GM18505 (cell line): Measurements from ENCODE around the gene SET.

Source experiments
- ATAC-seq: cut with Tn5 transposase; IDR thresholded peaks from one replicate; pipeline ENCODE4 v1.9.1; 2021; ENCODE audit not compliant: unreplicated experiment
- POLR2A ChIP-seq: IDR thresholded peaks from 4 replicates; pipeline ENCODE4 v1.6.1; 2011; ENCODE audit warnings: borderline replicate concordance; ENCODE audit not compliant: insufficient read depth, insufficient read length; ENCODE audit errors: extremely low read depth

Gene SET

DNA sequence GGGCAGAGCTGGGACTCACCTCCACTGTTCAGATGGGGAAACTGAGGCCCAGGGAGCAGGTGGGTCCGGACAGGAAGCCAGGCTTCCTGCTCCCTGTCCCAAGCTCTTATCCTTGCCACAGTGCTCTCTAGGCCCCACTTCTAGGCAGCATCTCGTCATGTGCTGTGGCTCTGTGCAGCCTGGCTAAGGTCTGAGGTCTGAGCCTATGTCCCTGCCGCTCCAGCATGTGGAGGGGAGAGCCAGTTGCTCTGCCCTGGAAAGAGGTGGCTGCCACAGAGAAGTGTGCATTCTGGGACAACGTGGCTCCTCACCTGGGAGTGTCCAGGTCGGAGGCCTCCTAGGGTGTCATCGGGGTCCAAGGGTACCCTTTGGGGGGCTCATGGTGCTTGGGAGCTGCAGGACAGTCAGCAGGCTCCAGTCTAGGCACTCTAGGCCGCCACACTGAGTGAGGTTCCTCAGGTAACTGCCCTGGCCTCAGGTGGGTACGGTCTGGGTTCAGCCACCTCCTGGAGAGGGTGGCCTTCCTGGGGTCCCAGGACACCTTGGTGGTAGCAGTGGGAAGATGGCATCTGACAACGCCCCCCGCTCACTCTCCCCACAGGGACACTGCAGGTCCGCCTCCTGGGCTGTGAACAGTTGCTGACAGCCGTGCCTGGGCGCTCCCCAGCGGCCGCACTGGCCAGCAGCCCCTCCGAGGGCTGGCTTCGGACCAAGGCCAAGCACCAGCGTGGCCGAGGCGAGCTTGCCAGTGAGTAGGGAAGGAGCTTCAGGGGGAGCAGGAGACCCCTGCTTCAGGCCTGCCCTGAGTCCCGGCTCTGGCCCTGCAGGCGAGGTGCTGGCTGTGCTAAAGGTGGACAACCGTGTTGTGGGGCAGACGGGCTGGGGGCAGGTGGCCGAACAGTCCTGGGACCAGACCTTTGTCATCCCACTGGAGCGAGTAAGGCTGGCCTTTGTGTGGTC lies 23.7 kb downstream of the SET start:
- no peak for TF ChIP-seq POLR2A
- ATAC-seq: no peak

DNA sequence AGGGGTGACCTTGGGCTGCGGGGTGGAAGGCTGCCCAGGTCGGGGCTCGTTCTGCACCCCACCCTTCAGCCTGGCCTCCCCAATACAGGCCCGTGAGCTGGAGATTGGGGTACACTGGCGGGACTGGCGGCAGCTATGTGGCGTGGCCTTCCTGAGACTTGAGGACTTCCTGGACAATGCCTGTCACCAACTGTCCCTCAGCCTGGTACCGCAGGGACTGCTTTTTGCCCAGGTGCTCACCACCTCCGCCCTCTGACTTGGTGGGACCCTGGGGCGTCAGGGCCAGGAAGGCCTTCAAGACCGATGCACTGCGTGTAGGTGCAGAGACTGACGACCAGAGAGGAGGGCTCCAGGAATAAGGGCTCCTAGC lies 24.4 kb downstream of the SET start:
- ATAC-seq: no peak
- no peak for TF ChIP-seq POLR2A

DNA sequence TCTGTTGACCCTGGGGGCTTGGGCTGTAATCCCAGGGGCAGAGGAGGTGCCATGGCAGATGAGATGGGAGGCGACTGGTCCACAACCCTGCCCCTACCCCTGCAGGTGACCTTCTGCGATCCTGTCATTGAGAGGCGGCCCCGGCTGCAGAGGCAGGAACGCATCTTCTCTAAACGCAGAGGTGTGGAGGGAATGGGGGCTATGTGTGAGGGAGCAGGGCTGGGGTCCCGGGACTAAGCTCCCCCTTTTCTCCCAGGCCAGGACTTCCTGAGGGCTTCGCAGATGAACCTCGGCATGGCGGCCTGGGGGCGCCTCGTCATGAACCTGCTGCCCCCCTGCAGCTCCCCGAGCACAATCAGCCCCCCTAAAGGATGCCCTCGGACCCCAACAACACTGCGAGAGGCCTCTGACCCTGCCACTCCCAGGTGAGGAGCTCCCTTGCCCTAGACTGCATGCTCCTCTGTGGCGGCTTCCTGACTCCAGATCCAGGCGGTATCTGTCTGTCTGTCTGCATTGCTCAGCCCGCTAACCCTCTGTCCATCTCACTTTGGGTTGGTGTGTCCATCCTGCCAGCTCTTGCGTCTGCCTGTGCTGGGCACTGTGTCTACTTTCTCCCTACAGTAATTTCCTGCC lies 25.0 kb downstream of the SET start:
- ATAC-seq: no peak
- TF ChIP-seq POLR2A: no peak

DNA sequence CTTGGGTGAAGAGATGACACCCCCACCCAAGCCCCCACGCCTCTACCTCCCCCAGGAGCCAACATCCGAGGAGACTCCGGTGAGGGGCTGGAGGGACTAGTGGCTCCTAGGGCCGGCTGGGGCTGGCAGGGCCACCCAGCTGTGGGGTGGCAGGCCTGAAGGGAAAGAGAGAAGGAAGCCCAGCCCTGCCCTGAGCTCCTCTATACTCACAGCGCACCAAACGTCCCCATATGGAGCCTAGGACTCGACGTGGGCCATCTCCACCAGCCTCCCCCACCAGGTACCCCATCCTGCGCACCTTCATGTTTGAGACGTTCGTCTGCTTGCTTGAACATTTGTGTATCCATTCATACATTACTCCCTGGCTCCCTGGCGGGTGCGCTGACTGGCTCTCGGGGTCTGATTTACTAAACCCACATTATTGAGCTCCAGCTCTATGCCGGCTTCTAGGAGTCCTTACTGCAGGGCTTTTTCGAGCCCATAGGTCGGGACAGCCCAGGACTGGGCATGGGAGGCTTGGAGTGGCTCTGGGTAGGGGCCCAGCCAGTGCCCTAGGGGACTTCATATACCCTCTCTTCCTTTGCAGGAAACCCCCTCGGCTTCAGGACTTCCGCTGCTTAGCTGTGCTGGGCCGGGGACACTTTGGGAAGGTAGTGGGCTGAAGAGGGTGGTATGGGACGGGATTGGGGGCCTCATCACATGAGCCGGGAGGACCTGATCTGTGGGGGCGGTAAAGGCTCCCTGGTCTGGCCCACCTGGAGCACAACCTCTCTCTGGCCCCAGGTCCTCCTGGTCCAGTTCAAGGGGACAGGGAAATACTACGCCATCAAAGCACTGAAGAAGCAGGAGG lies 25.8 kb downstream of the SET start:
- no peak for TF ChIP-seq POLR2A
- no peak for ATAC-seq

DNA sequence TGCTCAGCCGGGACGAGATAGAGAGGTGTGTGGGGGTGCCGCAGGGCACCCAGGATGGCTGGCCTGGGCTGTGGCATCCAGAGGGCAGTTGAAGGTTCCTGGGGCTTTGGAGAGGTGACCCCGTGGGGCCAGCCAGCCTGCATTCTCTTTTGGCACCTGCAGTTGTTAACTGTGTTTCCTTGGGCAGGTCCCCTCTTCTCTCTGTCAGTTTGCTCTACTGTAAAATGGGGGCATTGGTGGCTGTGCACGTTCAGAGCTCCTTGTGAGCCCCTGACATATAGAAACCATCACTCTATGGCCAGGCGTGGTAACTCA lies 26.4 kb downstream of the SET start:
- TF ChIP-seq POLR2A: no peak
- ATAC-seq: no peak

GRCh38 chr9:128716581-128717254 lies 27.7 kb downstream of the SET start:
- TF ChIP-seq POLR2A: no peak
- ATAC-seq: no peak

GRCh38 chr9:128718047-128718446 lies 29.0 kb downstream of the SET start:
- TF ChIP-seq POLR2A: no peak
- ATAC-seq: no peak

GRCh38 chr9:128718475-128718874 lies 29.5 kb downstream of the SET start:
- ATAC-seq: no peak
- TF ChIP-seq POLR2A: no peak

DNA sequence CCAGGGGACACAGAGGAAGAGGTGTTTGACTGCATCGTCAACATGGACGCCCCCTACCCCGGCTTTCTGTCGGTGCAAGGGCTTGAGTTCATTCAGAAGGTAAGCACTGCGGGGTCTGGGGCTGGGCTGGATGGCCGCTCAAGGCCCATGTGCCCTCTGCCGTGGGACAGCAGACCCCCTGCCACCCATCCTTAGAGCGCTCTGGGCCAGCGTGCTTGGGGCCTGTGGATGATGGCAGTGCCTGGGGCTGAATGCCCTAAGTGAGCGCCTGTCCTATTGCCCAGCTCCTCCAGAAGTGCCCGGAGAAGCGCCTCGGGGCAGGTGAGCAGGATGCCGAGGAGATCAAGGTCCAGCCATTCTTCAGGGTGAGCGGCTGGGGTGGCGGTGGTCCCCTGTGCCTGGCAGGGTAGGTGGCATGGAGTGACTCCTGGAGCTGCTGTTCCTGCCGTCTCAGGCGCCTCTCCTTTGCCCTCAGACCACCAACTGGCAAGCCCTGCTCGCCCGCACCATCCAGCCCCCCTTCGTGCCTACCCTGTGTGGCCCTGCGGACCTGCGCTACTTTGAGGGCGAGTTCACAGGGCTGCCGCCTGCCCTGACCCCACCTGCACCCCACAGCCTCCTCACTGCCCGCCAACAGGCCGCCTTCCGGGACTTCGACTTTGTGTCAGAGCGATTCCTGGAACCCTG lies 31.0 kb downstream of the SET start:
- ATAC-seq: no peak
- TF ChIP-seq POLR2A: peak; percentile 17

DNA sequence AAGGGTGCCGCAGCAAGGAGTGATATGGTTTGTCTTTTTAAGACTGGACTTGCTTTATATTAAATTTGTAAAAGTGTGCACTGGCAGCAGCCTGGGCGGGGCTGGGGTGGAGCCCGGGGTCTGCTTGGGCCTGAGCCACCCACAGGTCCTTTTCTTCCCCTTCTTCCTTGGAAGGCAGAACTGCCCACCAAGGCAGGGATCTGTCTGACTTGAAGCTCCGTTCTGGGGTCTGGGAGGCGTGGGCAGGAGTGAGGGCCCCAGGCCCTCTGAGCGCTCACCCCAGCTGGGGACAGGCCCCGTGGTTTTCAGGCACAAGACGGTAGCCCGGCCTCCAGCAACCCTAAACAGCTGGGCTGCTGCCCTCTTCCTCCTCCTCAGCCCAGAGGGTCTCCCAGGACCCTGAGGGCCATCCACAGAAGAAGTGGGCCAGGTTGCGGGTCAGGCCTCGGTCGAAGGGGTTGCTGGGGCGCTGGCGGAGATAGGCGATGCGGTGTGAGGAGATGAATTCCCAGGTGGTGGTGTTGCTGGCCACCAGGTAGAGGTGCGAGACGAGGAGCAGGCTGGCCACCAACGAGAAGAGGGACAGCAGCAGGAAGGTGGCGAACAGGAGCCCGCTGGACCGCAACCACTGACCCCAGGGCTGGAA lies 31.9 kb downstream of the SET start:
- no peak for TF ChIP-seq POLR2A
- no peak for ATAC-seq

DNA sequence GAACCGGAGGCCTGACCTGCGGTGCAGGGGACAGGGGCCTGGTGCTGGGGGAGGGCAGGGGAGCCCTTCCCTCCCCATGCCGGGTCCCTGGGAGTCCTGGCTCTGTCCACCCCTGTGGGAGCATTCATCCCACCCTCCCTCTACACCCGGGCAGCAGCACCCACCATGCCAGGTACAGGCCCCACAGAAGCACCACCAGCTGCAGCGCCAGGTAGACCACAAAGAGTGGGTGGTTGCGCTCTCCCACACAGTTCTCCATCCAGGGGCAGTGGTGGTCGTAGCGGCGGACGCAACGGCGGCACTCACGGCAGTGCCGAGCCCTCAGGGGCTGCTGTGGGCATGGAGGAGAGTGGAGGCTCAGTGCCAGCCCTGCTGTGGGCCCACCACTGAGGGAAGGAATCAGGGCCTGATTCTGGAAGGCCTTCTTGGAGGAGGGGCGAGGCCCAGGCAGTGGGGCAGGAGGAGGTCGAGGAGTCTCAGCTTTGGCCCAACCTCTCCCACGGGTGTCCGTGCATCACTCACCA lies 32.5 kb downstream of the SET start:
- no peak for TF ChIP-seq POLR2A
- ATAC-seq: no peak
